Ramos (cell line): ENCODE data around the gene TBC1D32.
"Not testable (repeated sequence)": the region's sequence is repeated elsewhere in the genome, so short reads cannot be mapped to it uniquely, and the experiment has no call there.

Experiments
- in situ Hi-C: fragments of 300-500 bp; cut with MboI; formaldehyde crosslinking; loops from one replicate; pipeline ENCODE4 v1.14.3; 2022; ENCODE audit warnings: low sequenced_read_pairs; ENCODE audit not compliant: unreplicated experiment

TBC1D32 gene

DNA sequence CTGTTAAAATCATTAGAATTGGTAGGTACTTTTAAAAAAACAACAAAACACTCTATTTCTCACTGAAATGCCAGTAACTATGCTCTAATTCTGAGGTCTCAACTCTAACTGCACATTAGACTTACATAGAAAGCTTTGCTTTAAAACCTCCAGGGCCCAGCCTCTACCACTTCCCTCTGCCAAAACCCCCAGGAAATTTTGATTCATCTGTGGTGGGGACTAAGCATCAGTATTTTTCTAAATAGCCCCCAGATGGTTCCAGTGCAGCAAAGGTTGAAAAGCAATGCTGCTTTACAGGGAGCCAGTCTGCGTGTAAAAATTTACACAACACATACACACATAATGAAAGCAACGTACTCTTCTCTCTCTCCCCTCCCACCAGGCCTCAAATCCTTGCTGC is 3.8 kb downstream of the TBC1D32 start:
- in situ Hi-C loops = no loop called here

GRCh38 chr6:121321282-121321681 is 13.0 kb downstream of the TBC1D32 start:
- in situ Hi-C loops = no loop called here

- in situ Hi-C loops = no loop called here
Observed at GRCh38 chr6:121319603-121320002, 14.7 kb downstream of the TBC1D32 start.

DNA sequence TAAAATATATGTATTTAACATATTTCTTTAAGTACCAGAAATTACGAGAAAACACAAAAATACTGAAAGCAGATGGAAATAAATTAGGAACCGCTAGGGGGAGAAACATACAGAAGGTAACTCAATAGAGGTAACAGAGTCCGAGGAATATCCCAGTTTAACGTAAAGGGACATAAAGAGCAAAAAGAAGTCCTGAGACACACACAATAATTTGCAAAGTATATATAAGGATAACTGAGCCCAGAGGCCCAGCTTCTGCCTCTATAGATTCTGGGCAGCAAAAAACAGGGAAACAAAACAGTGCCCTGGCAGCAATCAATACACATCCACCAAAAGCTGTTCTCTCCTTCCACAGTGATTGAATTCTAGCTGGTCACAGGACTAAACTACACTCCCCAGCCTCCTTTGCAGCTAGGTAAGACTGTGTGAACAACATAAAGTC is 15.1 kb downstream of the TBC1D32 start:
- in situ Hi-C loops = no loop called here

- in situ Hi-C loops = no loop called here
Observed at GRCh38 chr6:121314381-121315112, 19.7 kb downstream of the TBC1D32 start.

DNA sequence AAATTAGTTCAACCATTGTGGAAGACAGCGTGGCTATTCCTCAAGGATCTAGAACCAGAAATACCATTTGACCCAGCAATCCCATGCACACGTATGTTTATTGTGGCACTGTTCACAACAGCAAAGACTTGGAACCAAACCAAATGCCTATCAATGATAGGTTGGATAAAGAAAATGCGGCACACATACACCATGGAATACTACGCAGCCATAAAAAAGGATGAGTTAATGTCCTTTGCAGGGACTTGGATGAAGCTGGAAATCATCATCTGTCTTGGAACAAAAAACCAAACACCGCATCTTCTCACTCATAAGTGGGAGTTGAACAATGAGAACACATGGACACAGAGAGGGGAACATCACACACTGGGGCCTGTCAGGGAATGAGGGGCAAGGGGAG is 22.5 kb downstream of the TBC1D32 start:
- in situ Hi-C loops = not testable (repeated sequence)

DNA sequence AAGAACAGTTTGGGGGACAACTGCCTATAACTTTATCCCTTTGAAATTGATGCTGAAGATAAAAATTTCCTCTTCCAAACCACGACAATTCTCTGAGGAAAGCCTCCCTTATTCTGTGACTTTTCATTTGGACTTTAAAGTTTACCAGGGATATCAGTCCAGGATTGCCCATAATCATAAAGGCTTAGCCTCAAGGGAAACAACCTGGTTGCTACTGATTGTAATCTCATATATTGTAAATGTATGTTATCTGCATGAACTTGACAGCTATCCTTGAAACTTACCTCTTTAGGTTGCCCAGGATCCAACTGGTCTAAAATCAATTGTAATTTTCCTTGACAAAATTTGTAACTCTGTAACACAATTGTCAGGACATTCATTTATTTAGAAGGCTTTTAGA is 23.8 kb downstream of the TBC1D32 start:
- in situ Hi-C loops = no loop called here

- in situ Hi-C loops = no loop called here
Observed at GRCh38 chr6:121309768-121310469, 24.4 kb downstream of the TBC1D32 start.

DNA sequence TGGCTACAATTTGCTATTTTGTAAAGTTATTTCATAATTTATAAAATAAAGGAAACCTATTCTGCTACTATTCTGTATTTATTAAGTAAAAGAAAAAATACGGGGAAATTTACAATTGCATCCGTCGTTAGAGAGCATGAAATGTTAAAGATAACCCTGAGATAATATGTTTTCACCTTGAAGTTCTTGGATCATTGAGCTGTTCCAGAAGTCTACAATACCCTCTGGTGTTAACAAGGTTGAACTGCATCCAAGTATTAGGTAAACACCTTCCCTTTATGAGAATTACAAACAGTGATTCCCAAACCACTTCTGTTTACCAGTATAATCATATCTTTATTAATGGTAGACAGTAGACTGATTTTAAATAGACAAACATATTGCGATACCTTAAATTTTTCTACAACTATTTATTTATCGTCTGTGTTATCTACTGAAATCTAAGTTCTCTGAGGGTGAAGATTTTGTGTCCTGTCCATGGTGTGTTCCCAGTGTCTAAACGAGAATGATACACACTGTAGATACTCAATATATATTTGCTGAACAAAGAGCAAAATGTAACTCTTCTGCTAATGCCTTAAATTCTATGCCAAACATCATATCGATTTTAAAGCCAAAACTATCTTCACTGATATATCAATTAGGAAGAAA is 28.2 kb downstream of the TBC1D32 start:
- in situ Hi-C loops = no loop called here

GRCh38 chr6:121302882-121303281 is 31.4 kb downstream of the TBC1D32 start:
- in situ Hi-C loops = no loop called here

DNA sequence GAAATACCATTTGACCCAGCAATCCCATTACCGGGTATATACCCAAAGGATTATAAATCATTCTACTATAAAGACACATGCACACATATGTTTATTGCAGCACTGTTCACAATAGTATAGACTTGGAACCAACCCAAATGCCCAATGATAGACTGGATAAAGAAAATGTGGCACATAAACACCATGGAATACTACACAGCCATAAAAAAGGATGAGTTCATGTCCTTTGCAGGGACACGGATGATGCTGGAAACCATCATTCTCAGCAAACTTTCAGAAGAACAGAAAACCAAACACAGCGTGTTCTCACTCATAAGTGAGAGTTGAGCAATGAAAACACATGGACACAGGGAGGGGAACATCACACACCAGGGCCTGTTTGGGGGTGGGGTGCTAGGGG is 33.1 kb downstream of the TBC1D32 start:
- in situ Hi-C loops = not testable (repeated sequence)

- in situ Hi-C loops = no loop called here
Observed at GRCh38 chr6:121297694-121298093, 36.6 kb downstream of the TBC1D32 start.

- in situ Hi-C loops = no loop called here
Observed at GRCh38 chr6:121285041-121285440, 49.2 kb downstream of the TBC1D32 start.

DNA sequence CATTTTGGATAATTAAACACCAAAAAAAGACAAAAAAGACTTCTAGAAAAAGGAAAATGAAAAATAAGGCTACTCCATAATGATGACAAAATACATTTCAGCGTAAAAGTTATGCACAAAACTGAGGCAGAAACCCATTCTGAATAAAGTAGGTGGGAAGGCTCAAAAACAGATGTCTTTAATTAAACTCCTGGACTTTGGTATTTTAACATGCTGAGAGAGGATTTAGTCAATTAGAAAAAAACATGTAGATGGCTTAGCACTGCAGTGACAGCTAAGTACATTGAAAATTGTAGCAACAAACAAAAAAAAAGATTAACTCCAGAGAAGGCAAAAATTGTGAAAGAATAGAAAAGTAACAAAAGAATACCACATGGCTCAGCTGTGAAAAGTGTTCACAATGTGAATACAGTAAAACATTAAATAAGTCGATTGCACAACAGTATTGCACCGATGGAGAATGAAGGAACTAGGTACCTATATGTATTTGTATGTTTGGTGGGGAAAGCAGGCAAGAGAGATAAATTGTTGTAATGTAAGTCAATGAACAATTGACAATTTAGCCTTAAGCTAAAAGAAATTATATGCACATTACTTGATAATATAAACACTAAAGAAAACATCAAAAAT is 59.5 kb downstream of the TBC1D32 start:
- in situ Hi-C loops = no loop called here

DNA sequence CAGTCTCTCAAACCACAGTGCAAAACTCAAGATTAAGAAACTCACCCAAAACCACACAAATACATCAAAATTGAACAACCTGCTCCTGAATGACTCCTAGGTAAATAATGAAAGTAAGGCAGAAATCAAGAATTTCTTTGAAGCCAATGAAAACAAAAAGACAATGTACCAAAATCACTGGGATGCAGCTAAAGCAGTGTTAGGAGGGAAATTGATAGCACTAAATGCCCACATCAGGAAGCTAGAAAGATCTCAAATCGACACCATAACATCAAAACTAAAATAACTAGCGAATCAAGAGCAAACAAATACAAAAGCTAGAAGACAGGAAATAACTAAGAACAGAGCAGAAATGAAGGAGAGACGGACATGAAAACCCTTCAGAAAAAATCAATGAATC is 70.5 kb downstream of the TBC1D32 start:
- in situ Hi-C loops = no loop called here

DNA sequence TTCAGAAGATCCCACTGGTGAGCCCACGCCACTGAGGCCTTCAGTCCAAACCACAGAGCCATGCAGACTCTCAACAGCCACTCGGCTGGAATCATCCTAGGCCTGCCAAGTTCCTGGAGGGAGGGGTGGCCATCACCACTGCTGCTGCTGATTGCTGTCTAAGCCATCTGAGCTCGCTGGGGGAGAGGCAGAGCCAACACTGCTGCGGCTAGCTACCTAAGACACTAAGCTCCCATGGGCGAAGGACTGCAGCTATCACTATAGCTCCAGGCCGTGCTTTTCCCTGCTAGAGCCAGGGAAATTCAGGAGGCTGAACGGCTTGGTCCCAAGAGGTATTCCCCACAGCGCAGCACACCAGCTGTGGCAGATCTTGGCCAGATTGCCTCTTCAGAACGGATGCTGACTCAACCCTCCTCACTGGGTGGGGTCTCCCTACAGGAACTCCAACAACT is 73.6 kb downstream of the TBC1D32 start:
- in situ Hi-C loops = no loop called here

GRCh38 chr6:121247386-121247785 is 86.9 kb downstream of the TBC1D32 start:
- in situ Hi-C loops = no loop called here

GRCh38 chr6:121242386-121242785 is 91.9 kb downstream of the TBC1D32 start:
- in situ Hi-C loops = no loop called here

- in situ Hi-C loops = no loop called here
Observed at GRCh38 chr6:121237859-121238258, 96.4 kb downstream of the TBC1D32 start.

GRCh38 chr6:121236984-121237383 is 97.3 kb downstream of the TBC1D32 start:
- in situ Hi-C loops = no loop called here

DNA sequence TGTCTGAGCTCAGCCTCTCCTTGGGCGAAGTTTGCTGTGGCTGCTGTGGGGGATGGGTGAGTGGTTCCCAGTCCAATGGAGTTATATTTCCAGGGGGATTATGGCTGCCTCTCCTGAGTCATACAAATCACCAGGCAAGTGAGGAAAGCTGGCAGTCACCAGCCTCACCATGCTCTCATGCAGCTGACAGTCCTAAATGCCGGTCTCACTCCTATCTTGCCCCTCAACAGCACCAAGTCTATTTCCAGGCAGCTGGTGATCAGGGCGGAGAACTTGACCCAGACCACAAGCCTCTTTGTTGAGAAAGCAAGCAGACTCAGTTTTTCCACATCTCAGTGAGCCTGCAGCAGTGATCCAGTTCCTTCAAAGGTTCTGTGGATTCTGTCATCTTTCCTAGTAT is 98.9 kb downstream of the TBC1D32 start:
- in situ Hi-C loops = no loop called here
